Measurements from ENCODE around the gene HEXIM1.

The HEXIM1 gene

GRCh38 chr17:45130681-45131615, 17.3 kb upstream of the HEXIM1 start:
- no peak for DNase-seq

GRCh38 chr17:45131616-45132319, 16.5 kb upstream of the HEXIM1 start:
- DNase-seq: peak; percentile 21

- no peak for DNase-seq
Observed at GRCh38 chr17:45132320-45132571, 16.0 kb upstream of the HEXIM1 start, which contains the start of gene PLCD3. Gene PLCD3, minus strand, starts transcription at chr17:45132515. Its CDS starts 105 bp downstream, at chr17:45132410.

GRCh38 chr17:45132572-45133463, 15.5 kb upstream of the HEXIM1 start:
- peak; percentile 69 for DNase-seq

- peak; percentile 97 for DNase-seq
Observed at GRCh38 chr17:45135192-45135977, 12.9 kb upstream of the HEXIM1 start, which contains the start of gene ACBD4. Gene ACBD4, plus strand, starts transcription at chr17:45135687. Its CDS starts 458 bp downstream, at chr17:45136145.

GRCh38 chr17:45135978-45136791, 12.1 kb upstream of the HEXIM1 start:
- no peak for DNase-seq

- DNase-seq: no peak
Observed at GRCh38 chr17:45136846-45137560, 11.3 kb upstream of the HEXIM1 start.

- DNase-seq: no peak
Observed at GRCh38 chr17:45137561-45138305, 10.5 kb upstream of the HEXIM1 start.

GRCh38 chr17:45138911-45139532, 9.3 kb upstream of the HEXIM1 start:
- no peak for DNase-seq

- DNase-seq: no peak
Observed at GRCh38 chr17:45139533-45139920, 8.7 kb upstream of the HEXIM1 start.

GRCh38 chr17:45143094-45143670, 5.1 kb upstream of the HEXIM1 start:
- DNase-seq: no peak

GRCh38 chr17:45143767-45144198, 4.5 kb upstream of the HEXIM1 start:
- peak; percentile 89 for DNase-seq

- no peak for DNase-seq
Observed at GRCh38 chr17:45144199-45145034, 3.9 kb upstream of the HEXIM1 start.

GRCh38 chr17:45145035-45145389, 3.3 kb upstream of the HEXIM1 start:
- DNase-seq: no peak

GRCh38 chr17:45146166-45146565, 2.1 kb upstream of the HEXIM1 start:
- no peak for DNase-seq

- no peak for DNase-seq
Observed at GRCh38 chr17:45146592-45146889, 1.7 kb upstream of the HEXIM1 start.

- DNase-seq: peak; percentile 78
Observed at GRCh38 chr17:45146890-45147580, 1.2 kb upstream of the HEXIM1 start.

Data from fibroblast of upper back skin (primary cell).